ENCODE data around the gene TSC22D1.
A peak's percentile ranks its signal among the peaks of the same experiment; 100 is the strongest.
"Not testable (repeated sequence)": the region's sequence is repeated elsewhere in the genome, so short reads cannot be mapped to it uniquely, and the experiment has no call there.

Gene TSC22D1

DNA sequence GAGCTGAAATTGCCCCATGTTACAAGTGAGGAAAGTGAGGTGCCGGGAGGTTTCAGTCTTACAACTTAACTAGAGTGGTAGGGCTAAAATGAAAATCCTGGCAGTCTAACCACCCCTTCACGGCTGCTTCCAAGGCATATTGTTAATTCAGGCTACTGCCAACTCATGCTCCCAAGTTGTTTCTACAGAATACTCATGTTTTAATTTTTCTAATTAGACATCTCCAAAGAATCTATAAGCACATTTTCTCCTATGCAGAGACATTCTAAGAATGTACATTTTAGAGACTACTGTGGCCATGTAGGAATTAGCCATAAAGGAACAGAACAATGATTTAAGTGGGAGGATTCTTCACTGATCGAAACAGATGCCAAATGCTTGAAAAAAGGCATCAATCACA is 7.0 kb upstream of the TSC22D1 start:
- Mint-ChIP-seq H3K4me3 (no peak overlapping the region), H3K36me3 (ENCODE audit: low read depth) (no peaks in the 10 kb centered on the region), H3K4me1 (ENCODE audit: low read depth) (peaks cover 4% of the 10 kb centered on the region), H3K9me3 (no peaks in the 10 kb centered on the region), H3K27ac (no peak overlapping the region), H3K27me3 (peaks cover 5% of the 10 kb centered on the region)
- intact Hi-C loops (cut with micrococcal nuclease), result no loop called here

DNA sequence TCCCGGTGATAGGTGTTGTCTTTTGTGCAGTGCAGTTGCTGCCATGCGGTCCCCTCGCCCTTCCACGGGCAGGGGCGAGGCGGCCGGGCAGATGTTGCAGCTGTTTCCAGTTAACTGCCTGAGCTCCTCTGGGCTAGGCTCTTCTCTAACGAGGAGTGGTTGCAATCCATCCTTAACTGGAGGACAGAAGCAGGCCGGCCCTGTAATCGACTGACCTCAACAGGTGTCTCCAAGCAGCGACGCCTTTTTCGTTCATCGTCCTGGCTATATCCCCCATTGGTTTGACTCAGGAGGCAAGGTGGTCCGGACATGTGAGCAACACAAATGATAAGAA is 1.9 kb upstream of the TSC22D1 start:
- intact Hi-C loops (cut with micrococcal nuclease), result loop anchor here (5.0 to 10.0 kb wide), 4 partner anchors 339 to 693 kb away; no protein-coding TSS in a partner anchor
- peaks cover 37% of the 10 kb centered on the region for H3K4me1 Mint-ChIP-seq (ENCODE audit: low read depth)
- peak overlapping the region; percentile 98 for H3K27ac Mint-ChIP-seq
- no peaks in the 10 kb centered on the region for H3K9me3 Mint-ChIP-seq
- H3K36me3 Mint-ChIP-seq (ENCODE audit: low read depth), result peaks cover 30% of the 10 kb centered on the region
- H3K27me3 Mint-ChIP-seq, result peaks cover 17% of the 10 kb centered on the region
- H3K4me3 Mint-ChIP-seq, result peak overlapping the region; percentile 83

DNA sequence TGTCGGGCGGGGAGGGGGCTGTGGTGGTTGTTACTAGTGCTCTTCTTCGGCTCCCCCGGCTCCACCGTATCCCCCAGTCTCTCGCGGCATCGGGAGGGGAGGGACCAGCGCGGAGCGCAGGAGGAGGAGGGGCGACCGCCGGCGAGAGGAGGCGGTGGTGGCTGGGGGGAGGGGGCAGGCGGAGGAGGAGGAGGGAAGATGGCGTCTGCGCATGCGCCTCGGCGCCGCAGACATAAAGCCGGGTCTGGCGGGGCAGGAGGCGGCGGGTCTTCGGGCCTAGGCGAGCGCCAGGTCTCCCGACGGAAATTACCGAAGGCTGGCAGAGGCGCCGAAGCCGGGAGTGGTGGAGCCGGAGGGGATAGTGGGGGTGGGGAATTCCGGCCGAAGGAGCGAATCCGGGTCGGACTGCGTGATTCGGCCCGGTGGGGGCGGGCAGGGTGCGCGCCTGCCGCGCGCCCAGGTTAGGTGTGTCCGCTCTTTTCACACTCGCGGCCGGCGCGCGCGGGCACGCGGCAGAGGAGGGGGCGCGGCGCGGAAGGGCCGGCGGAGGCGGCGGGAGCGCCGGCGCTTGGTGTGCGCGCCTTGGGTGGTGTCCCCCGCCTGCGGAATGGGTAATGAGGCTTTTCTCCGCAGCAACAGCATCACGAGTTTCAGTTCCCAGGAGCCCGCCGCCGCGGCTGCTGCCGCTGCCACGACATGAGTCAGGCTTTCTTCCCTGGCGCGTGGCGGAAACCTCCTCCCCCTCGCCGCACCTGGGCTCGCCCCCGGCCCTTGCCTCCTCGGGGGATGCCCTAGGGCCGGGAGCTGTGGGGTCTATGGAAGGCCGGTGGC is 1.3 kb upstream of the TSC22D1 start:
- peak overlapping the region; percentile 98 for H3K27ac Mint-ChIP-seq
- peaks cover 30% of the 10 kb centered on the region for H3K36me3 Mint-ChIP-seq (ENCODE audit: low read depth)
- H3K27me3 Mint-ChIP-seq, result peaks cover 17% of the 10 kb centered on the region
- H3K4me1 Mint-ChIP-seq (ENCODE audit: low read depth), result peaks cover 43% of the 10 kb centered on the region
- intact Hi-C loops (cut with micrococcal nuclease), result loop anchor here (5.0 to 10.0 kb wide), 4 partner anchors 340 to 693 kb away; no protein-coding TSS in a partner anchor
- H3K9me3 Mint-ChIP-seq, result no peaks in the 10 kb centered on the region
- H3K4me3 Mint-ChIP-seq, result peak overlapping the region; percentile 83

DNA sequence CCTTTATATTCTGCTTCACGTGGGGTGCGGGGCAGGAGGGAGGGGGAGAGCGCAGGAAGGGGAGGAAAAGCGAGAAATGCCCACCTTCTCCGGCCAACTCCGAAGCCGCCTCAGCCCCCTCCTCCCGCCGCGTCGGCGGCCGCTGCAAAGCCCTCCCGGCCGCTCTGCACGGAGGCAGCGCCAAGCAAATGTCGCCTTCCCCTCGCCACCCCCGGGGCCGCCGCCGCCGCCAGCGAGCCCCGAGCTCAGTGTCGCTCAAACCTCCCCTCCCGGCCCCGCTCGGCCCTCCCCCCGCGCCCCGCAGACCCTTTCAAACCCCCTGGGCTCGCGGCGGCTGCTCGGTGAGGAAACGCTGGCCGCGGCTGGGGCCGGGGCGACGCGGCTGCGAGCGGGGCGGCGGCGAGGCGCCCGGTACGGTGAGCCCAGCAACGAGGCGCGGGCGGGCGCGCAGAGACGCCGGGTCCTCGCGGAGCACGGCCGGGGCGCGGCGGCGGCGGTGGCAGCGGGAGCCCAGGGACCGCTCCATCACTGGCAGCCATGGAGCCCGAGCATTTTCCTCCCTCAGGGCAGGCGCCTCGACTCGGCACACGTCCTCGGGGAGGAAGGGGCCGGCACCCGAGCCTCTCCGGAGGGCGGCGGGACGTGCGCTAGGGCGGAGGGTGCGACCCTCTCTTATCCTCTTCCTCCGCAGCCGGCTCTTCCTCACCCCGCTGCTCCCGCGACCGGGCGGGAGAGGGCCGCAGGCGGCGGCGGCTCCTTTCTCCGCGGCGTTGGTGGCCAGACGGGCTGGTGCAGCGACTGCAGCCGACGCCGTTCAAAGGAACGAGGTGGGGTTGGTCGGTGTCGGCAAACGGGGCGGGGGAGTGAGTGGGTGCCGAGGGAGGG is 463 bp upstream of the TSC22D1 start:
- peaks cover 17% of the 10 kb centered on the region for H3K27me3 Mint-ChIP-seq
- H3K4me3 Mint-ChIP-seq, result peak overlapping the region; percentile 83
- peak overlapping the region; percentile 98 for H3K27ac Mint-ChIP-seq
- H3K36me3 Mint-ChIP-seq (ENCODE audit: low read depth), result peaks cover 30% of the 10 kb centered on the region
- H3K9me3 Mint-ChIP-seq, result no peaks in the 10 kb centered on the region
- peaks cover 50% of the 10 kb centered on the region for H3K4me1 Mint-ChIP-seq (ENCODE audit: low read depth)
- intact Hi-C loops (cut with micrococcal nuclease), result loop anchor here (5.0 to 10.0 kb wide), 4 partner anchors 341 to 692 kb away; no protein-coding TSS in a partner anchor

DNA sequence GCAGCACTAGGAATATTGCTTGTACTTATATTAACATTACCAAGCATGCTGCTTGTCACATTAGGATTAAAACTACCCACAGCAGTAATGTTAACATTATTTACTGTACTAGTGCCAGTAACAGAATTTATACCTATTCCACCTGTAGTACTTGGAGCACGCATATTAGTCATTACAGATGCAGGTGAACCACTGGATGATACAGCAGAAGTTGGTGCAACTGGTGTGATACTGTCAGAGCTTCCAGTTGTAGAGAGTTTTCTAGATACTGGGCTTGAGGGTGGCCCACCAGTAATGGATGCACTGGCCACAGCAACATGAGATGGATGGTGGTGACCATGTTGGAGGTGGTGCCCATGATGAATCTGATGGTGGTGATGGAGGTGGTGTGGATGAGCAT is 1.1 kb downstream of the TSC22D1 start:
- Mint-ChIP-seq H3K36me3 (ENCODE audit: low read depth) (peaks cover 30% of the 10 kb centered on the region), H3K4me3 (peak overlapping the region; percentile 83), H3K4me1 (ENCODE audit: low read depth) (peaks cover 50% of the 10 kb centered on the region), H3K9me3 (no peaks in the 10 kb centered on the region), H3K27ac (peak overlapping the region; percentile 98), H3K27me3 (peaks cover 17% of the 10 kb centered on the region)
- intact Hi-C loops (cut with micrococcal nuclease), result loop anchor here (5.0 to 10.0 kb wide), 4 partner anchors 342 to 690 kb away; no protein-coding TSS in a partner anchor

DNA sequence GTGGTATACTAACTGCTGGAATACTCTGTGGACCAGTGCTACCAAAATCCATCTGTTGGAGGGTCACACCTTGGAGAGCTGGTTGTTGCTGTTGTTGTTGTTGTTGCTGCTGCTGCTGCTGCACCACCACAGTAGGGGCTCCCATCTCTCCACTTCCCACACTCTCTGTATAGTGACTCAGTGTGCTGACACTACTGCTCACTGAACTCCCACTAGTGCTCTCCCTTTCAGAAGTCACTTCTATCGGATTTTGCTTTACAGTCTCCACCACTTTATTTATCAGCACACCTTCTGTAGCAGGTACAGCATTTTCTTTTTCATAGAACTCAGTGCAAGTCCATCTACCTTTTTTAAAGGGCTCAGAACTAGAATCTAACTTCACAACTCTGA is 1.7 kb downstream of the TSC22D1 start:
- Mint-ChIP-seq H3K4me3 (peak overlapping the region; percentile 37), H3K4me1 (ENCODE audit: low read depth) (peaks cover 50% of the 10 kb centered on the region), H3K36me3 (ENCODE audit: low read depth) (peaks cover 30% of the 10 kb centered on the region), H3K27ac (no peak overlapping the region), H3K27me3 (peaks cover 17% of the 10 kb centered on the region), H3K9me3 (no peaks in the 10 kb centered on the region)
- intact Hi-C loops (cut with micrococcal nuclease), result loop anchor here (10.0 kb wide), 3 partner anchors 400 to 690 kb away; no protein-coding TSS in a partner anchor

DNA sequence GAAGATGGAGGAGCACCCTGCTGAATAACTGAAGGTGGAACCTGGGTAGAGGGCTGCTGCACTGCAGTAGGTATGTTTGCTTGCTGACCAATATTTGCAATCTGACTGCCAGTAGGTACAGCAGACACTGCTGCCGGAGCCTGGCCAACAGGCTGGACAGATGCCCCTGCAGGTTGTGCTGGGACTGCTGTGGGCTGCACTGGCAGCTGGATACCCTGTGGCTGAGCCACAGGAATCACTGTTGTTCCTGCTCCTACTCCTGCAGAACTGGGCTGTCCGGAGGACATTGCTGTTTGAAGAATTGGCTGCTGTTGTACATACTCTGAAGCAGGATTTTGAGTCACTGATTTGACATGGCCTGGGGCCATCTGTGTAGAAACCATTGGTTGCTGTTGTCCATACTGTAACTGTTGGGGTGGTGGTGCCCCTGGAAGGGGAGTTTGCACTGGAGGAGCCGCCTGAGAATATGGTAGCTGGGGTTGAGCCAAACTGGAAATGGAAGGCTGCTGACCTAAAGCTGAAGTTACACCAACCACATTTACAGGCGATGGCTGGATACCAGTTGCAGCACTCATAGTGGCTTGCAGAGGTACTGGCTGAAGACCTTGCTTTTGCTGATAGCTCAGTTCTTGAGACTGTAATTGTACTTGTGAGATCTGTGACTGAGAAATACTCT is 2.2 kb downstream of the TSC22D1 start:
- Mint-ChIP-seq H3K4me1 (ENCODE audit: low read depth) (peaks cover 50% of the 10 kb centered on the region), H3K36me3 (ENCODE audit: low read depth) (peaks cover 30% of the 10 kb centered on the region), H3K27me3 (peaks cover 17% of the 10 kb centered on the region), H3K27ac (no peak overlapping the region), H3K9me3 (no peaks in the 10 kb centered on the region), H3K4me3 (no peak overlapping the region)
- intact Hi-C loops (cut with micrococcal nuclease), result loop anchor here (10.0 kb wide), 3 partner anchors 401 to 689 kb away; no protein-coding TSS in a partner anchor

DNA sequence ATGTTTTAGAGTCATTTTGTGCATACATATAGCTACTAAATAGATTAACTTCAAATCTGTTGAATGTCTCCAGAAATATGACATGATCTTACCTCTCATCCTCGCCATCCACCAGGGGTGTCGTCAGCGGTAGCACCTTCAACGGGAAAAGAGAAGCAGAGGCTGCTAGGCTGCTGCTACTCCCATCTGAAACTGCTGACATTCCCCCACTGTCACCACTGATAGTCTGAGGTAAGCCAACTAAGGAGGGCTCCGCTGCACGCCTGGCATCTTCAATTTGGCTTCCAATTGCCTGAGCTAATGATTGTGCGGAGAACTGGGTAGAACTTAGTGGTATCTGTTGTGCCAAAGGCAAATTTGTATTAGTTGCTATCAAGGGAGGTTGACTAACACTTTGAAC is 3.1 kb downstream of the TSC22D1 start:
- H3K4me1 Mint-ChIP-seq (ENCODE audit: low read depth), result peaks cover 46% of the 10 kb centered on the region
- H3K9me3 Mint-ChIP-seq, result no peaks in the 10 kb centered on the region
- peaks cover 30% of the 10 kb centered on the region for H3K36me3 Mint-ChIP-seq (ENCODE audit: low read depth)
- peaks cover 13% of the 10 kb centered on the region for H3K27me3 Mint-ChIP-seq
- no peak overlapping the region for H3K27ac Mint-ChIP-seq
- intact Hi-C loops (cut with micrococcal nuclease), result loop anchor here (10.0 kb wide), 3 partner anchors 402 to 688 kb away; no protein-coding TSS in a partner anchor
- H3K4me3 Mint-ChIP-seq, result no peak overlapping the region

DNA sequence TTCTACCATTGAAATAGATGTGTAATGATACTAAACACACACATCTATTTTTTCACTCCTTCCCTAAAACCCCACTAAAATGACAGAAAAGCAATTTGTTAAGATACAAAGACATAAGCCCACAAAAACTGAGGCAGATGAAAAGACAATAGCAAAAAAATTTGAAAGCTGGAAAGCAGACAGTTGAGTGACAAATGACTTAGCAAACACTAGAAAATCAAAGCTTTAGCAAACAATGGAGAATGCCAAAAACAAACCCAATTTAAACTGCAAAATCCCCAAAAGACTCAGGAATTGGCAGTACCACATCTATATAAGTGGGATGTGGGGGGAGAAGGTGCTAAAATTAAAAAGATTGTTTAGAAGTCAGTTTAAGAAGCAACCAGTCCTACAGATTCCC is 9.5 kb downstream of the TSC22D1 start:
- H3K9me3 Mint-ChIP-seq, result no peaks in the 10 kb centered on the region
- no peak overlapping the region for H3K27ac Mint-ChIP-seq
- H3K36me3 Mint-ChIP-seq (ENCODE audit: low read depth), result no peaks in the 10 kb centered on the region
- H3K4me1 Mint-ChIP-seq (ENCODE audit: low read depth), result peaks cover 8% of the 10 kb centered on the region
- no peak overlapping the region for H3K4me3 Mint-ChIP-seq
- intact Hi-C loops (cut with micrococcal nuclease), result no loop called here
- no peaks in the 10 kb centered on the region for H3K27me3 Mint-ChIP-seq

DNA sequence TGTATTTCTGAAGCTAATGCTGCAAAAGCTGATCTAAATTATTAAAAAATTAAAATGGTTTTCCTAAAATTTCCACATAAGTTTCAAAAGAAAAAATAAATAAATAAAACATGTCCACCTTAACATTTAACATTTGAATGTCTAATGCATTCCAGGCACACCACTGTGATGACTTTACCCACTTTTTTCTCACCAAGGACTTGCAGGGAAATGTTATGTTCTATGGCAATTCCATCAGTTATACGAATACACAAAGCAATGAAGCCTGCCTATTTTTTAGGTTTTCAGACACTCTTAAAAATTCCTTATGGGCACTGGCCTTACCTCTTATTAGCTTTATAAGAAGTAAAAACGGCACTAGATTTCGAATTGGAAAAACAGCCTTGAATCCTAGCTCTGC is 10.2 kb downstream of the TSC22D1 start:
- H3K4me3 Mint-ChIP-seq, result no peak overlapping the region
- peaks cover 8% of the 10 kb centered on the region for H3K4me1 Mint-ChIP-seq (ENCODE audit: low read depth)
- no peak overlapping the region for H3K27ac Mint-ChIP-seq
- H3K36me3 Mint-ChIP-seq (ENCODE audit: low read depth), result no peaks in the 10 kb centered on the region
- no peaks in the 10 kb centered on the region for H3K27me3 Mint-ChIP-seq
- no peaks in the 10 kb centered on the region for H3K9me3 Mint-ChIP-seq
- intact Hi-C loops (cut with micrococcal nuclease), result no loop called here

DNA sequence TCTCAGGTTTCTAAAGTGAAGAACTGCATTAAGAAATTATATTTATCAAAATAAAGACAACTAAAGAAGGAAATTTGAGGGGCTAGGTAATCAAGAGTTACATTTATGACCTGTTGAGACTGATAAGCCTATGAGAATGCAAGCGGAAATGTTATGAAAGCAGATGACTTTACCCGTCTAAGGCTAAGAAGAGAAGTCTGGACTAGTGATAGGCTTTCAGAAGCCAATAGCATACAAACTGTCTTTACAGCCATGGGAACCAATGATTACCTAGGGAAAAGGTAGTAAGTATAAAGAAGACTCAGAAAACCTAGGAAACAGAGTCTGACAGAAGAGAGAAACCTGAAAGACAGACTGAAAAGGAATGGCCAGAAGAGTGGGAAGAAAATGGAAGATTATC is 11.2 kb downstream of the TSC22D1 start:
- intact Hi-C loops (cut with micrococcal nuclease), result no loop called here
- Mint-ChIP-seq H3K9me3 (no peaks in the 10 kb centered on the region), H3K27me3 (no peaks in the 10 kb centered on the region), H3K4me1 (ENCODE audit: low read depth) (peaks cover 8% of the 10 kb centered on the region), H3K36me3 (ENCODE audit: low read depth) (no peaks in the 10 kb centered on the region), H3K27ac (no peak overlapping the region), H3K4me3 (no peak overlapping the region)

DNA sequence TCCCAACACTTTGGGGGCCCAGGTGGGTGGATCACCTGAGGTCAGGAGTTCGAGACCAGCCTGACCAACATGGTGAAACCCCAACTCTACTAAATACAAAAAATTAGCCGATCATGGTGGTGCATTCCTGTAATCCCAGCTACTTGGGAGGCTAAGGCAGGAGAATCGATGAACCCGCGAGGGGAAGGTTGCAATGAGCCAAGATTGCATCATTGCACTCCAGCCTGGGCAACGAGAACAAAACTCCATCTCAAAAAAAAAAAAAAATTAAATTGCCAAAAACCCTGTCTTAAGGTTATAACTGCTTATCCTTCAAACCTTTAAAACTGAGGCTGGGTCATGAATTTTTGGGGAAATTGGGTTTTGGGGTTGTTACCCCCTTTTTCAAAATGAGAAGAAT is 13.3 kb downstream of the TSC22D1 start:
- H3K4me3 Mint-ChIP-seq; H3K27ac Mint-ChIP-seq; intact Hi-C loops (cut with micrococcal nuclease); H3K27me3 Mint-ChIP-seq; H3K4me1 Mint-ChIP-seq (ENCODE audit: low read depth); H3K36me3 Mint-ChIP-seq (ENCODE audit: low read depth); H3K9me3 Mint-ChIP-seq: not testable (repeated sequence)

DNA sequence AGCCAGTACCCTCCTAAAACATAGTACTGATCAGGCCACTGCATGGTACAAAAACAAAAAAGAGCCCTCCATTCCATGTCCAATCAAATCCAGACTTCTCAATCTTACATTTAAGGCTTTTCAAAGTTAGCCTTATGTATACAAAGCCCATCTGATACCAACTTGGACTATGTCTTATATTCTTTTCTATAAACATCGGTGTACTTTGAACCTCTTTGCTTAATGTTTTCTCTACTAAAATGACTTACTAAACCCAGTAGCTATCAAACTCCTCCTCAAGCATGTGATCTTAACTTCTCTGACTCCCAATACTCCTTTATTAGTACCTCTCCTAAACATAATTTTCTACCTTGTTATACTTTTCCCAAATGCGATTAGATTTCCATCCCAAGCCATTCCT is 14.8 kb downstream of the TSC22D1 start:
- no peaks in the 10 kb centered on the region for H3K27me3 Mint-ChIP-seq
- no peak overlapping the region for H3K27ac Mint-ChIP-seq
- no peak overlapping the region for H3K4me3 Mint-ChIP-seq
- H3K9me3 Mint-ChIP-seq, result no peaks in the 10 kb centered on the region
- H3K36me3 Mint-ChIP-seq (ENCODE audit: low read depth), result no peaks in the 10 kb centered on the region
- peaks cover under 1% of the 10 kb centered on the region for H3K4me1 Mint-ChIP-seq (ENCODE audit: low read depth)
- intact Hi-C loops (cut with micrococcal nuclease), result no loop called here

Measured in dendritic cell treated with granulocyte-macrophage colony-stimulating factor and Interleukin-4, amounts not matched to agents 40 ng/mL and 50 ng/mL, for 4 days (primary cell).